Muscle of arm (tissue), 12 donors: ENCODE data around the gene FAM229A. TPM values are rescaled to one million over a fixed set of nuclear protein-coding genes. Genes with fewer than 3 reads are reported as not detected.

Source experiments
- DNase-seq: peaks from one replicate; pipeline ENCODE4 v3.0.0-alpha.2; 2013
- polyA plus RNA-seq, 12 donors: library from polyadenylated mRNA; unstranded; fragments of 120-200 nt; gene quantifications; one replicate each; pipeline ENCODE4 v1.2.1, GENCODE V29; 2013; ENCODE audit not compliant: insufficient read length in 12 of 12

Gene FAM229A
- polyA plus RNA-seq, 12 donors, result 3.2 to 11.1 (median 4.3) TPM; not detected in 2

DNA sequence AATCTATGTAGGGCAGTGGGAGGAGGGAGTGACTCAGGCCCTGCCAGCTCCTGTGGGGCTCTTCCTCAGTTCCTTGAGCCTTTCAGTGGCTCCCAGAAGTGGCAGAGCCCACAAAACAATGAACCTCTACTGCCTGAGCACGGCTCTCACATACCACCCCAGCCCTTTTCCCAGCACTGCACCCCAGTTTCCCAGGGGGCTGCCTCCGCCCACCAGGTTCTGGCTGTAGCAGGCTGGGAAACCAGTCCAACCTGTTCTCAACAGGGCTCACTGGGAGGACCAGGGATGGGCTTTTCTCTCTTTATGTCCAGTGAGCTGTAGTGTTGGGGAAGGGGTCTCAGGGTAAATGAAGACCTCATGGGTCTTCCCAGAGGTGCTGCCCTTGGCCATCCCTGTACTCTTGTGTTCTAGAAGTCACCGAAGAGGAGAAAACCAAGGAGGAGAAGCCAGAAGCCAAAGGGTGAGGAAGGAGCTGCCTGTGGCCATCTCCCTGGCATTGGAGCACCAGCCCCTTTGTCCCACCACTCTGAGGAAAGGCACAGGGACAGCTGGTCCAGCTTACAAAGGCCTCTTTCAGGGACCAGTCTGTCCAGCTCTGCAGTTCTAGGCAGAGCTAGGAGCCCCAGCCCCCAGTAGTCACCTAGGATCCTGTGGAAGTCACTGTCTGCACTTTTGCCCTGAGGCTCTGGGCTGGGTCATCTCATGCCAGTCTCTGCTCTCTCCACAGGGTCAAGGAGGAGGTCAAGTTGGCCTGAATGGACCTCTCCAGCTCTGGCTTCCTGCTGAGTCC is 29.8 kb downstream of the FAM229A start:
- DNase-seq, result no peak

DNA sequence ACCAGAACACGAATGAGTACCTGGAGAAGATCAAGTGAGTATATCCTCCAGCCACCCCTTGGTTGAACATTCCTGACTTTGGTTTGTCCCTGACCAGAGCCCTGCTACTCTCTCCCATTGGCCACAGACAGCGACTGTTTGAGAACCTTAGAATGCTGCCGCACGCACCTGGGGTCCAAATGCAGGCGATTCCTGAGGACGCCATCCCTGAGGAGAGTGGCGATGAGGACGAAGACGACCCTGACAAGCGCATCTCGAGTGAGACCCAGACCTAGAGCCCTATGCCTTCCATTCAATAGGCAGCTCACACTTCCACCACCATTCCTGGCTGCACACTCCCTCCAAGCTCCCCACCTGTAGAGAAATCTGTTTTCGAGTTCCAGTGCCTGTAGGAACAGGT is 30.7 kb downstream of the FAM229A start:
- DNase-seq, result no peak

DNA sequence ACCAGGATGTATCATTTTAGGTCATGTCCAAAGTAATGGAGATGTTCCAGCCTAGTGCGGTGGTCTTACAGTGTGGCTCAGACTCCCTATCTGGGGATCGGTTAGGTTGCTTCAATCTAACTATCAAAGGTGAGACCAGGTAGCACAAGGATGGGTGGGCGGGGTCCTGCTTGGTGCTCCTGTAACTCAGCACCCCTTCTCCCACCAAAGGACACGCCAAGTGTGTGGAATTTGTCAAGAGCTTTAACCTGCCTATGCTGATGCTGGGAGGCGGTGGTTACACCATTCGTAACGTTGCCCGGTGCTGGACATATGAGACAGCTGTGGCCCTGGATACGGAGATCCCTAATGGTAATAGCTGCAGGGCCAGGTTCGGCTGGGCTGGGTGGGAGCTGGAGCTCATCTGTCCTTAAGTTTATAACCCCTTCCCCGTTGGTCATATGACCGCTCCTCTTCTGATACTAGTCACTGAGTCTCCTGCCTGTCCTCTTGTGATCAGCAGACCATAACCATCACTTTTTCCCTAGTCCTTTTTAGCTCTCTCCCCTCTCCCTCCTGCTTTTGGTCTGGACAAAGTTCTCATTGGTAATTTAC is 31.6 kb downstream of the FAM229A start:
- DNase-seq, result no peak

DNA sequence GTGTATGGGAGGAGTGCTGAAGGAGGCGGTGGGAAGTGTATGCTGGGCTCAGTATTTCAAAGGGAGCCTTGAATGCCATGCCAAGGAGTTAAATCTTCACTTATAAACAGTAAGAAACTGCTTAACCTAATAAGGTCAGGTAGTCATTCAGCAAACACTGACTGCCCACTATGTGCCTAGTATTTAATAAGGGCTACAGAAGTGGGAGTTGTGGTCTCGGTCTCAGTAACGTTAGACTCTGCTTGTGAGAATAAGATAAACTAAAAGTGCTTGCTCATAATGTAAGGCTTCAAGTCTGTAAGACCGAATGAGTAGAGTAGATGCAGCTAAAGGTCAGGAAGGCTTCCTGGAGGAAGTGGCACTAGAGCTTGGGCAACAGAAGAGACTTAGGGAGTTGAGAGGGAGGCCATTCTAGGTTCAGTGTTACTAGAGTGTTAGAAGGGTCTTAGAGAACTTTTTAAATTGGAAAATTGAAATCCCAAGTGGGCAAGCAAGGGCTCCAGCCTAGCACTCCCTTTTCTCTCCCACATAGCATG is 32.3 kb downstream of the FAM229A start:
- DNase-seq, result no peak

DNA sequence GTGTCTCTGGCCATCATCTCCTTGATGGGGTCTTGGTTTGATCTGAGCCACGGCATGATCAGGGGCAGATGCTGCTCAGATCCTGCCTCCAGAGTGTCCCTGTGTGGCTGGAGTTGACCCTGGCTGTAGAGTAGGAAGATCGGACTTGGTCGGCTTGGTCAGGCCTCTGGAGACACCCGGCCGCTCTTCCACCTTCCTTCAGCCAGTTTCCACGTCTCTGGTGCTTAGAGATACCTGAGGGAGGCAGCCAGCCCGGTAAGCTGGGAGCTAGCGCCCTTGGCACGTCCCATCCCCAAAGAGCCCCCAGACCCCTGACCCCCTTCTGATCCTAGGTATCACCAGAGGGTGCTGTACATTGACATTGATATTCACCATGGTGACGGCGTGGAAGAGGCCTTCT is 35.1 kb downstream of the FAM229A start:
- no peak for DNase-seq

DNA sequence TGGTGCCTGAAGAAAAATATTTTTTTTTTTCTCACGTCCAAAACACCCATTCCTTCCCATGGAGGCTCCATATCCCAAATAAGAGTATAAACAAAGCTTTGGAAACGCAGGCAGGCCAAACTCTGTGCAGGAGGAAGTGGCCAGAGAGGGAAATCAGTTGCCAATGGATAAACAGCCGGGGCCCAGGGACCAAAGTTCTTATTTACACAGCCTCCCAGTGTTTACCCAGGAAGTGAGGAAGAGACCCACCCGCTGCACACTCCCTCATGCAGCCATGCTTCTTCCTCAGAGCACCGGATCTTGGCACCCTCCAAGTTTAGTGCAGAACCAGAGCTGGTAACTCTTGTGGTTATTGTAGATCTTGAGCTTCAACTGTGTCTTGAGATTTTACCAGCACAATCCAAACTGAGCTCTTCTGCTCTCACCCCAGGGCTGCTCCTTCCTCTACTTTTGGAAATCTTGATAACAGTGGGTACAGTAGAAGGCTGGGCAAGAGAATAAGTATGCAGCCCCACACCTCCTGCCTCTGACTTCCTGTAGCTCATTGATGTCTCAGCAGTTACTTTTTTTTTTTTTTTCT is 40.5 kb downstream of the FAM229A start:
- no peak for DNase-seq

DNA sequence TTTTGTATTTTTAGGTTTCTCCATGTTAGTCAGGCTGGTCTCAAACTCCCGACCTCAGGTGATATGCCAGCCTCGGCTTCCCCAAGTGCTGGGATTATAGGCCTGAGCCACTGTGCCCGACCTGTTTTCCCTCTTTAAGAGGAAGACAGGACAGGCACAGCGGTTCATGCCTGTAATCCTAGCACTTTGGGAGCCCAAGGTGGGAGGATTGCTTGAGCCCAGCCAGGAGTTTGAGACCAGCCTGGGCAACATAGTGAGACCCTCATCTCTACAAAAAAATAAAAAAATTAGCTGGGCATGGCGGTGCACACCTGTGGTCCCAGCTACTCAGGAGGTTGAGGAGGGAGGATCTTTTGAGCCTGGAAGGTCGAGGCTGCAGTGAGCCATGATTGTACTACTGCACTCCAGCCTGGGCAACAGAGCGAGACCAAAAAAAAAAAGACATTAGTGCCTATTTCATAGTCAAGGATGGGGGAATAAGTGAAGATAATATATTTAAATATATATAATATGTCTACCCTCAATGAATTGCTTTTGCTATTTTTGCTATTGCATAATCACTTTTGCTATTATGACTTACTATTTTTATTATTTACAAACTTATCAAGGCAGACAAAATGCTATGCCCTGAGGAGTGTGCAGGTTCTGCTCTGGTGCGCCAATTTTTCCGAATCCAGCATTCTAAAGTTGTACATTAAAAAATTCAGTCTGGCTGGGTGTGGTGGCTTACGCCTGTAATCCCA is 44.0 kb downstream of the FAM229A start:
- no peak for DNase-seq

DNA sequence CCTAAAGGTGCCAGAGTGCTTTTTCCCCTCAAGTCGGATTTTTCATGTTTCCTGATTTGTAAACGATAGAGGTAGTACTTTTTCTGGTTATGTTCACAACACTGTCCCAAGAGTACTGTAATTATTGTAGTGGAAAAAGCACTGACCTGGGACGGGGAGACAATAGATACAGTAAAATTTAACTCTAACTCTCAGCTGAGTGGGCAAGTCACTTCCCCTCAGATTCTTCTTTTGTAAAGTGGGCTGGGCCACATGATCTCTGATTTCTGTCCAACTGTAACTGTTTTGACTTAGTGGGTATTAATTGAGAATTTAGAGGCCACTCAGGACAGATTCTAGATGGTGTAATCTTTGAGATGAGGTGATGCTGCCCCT is 45.4 kb downstream of the FAM229A start:
- no peak for DNase-seq

DNA sequence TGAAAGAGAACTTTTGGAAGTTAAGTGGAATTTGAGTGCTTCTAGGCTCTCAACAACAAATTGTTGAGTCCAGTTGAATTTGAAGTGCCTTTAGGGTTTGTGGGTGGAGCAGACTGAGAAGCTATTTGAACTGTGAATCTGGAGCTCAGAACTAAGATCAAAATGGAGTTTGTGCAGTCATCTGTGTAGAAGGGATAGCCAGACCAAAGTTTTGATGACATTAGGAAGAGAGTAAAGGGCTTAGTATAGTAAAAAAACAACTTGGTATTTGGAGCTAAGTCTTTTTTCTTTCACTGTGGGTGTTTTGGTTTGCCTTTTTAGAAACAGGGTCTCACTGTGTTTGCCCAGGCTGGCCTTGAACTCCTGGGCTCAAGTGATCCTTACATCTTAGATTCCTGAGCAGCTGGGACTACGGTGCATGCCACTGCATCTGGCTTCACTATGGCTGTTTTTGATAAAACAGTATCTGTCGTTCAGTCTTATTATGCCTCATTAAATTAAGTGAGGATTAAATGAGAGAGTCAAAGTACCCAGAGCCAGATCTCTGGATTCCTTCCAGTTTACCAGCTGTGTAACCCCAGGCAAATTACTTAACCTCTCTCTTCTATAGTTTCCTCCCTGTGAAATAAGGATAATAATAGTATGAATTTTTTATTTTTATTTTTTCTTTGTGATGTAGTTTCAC is 50.4 kb downstream of the FAM229A start:
- no peak for DNase-seq

Other genes with a start within 250 kb of the FAM229A start
- gene TXLNA, start 182.8 kb downstream of the FAM229A start, polyA plus RNA-seq, result 100 to 1,000 TPM in 1 of 12 donors, 10 to 100 TPM in 11; 23.8 to 173 (median 35.3) TPM
- gene CCDC28B, start 161.9 kb downstream of the FAM229A start, polyA plus RNA-seq, result 10 to 100 TPM in 11 of 12 donors, not detected in 1; 20.2 to 82.0 (median 42.3) TPM
- gene IQCC, start 156.8 kb downstream of the FAM229A start, polyA plus RNA-seq, result 1 to 10 TPM in 10 of 12 donors, not detected in 2; 2.4 to 4.9 (median 2.7) TPM
- gene DCDC2B, start 153.4 kb downstream of the FAM229A start, polyA plus RNA-seq, result 1 to 10 TPM in 2 of 12 donors, under 1 TPM in 8, not detected in 2; 0.17 to 1.3 (median 0.47) TPM
- gene TMEM234, start 140.1 kb downstream of the FAM229A start, polyA plus RNA-seq, result 10 to 100 TPM in 4 of 12 donors, 1 to 10 TPM in 6, not detected in 2; 7.8 to 19.5 (median 9.4) TPM
- gene EIF3I, start 140.1 kb downstream of the FAM229A start, polyA plus RNA-seq, result 100 to 1,000 TPM in 10 of 12 donors, 10 to 100 TPM in 1, not detected in 1; 71.5 to 178 (median 160) TPM
- gene FAM167B, start 115.3 kb downstream of the FAM229A start, polyA plus RNA-seq, result 1 to 10 TPM in 10 of 12 donors, not detected in 2; 3.2 to 5.1 (median 3.8) TPM
- 1 to 10 TPM in 3 of 12 donors, under 1 TPM in 7, not detected in 2; 0.49 to 4.2 (median 0.69) TPM for gene LCK, start 111.2 kb downstream of the FAM229A start, polyA plus RNA-seq
- 10 to 100 TPM in 11 of 12 donors, not detected in 1; 34.9 to 80.1 (median 45.8) TPM for gene HDAC1, start 70.4 kb downstream of the FAM229A start, polyA plus RNA-seq
- gene MARCKSL1, start 26.3 kb downstream of the FAM229A start, polyA plus RNA-seq, result 100 to 1,000 TPM in 11 of 12 donors, not detected in 1; 125 to 326 (median 152) TPM
- 1 to 10 TPM in 10 of 12 donors, not detected in 2; 1.2 to 6.5 (median 2.9) TPM for gene TSSK3, start 54 bp upstream of the FAM229A start, polyA plus RNA-seq
- gene BSDC1, start 32.0 kb upstream of the FAM229A start, polyA plus RNA-seq, result 10 to 100 TPM in 11 of 12 donors, not detected in 1; 33.3 to 46.7 (median 41.6) TPM
- under 1 TPM in 10 of 12 donors, not detected in 2; 0.07 to 0.25 (median 0.14) TPM for gene ZBTB8B, start 102.6 kb upstream of the FAM229A start, polyA plus RNA-seq
- 10 to 100 TPM in 9 of 12 donors, 1 to 10 TPM in 3; 5.7 to 97.5 (median 10.9) TPM for gene ZBTB8A, start 176.9 kb upstream of the FAM229A start, polyA plus RNA-seq